GM12874 (cell line): Measurements from ENCODE around the gene ZNF780B.

ENCODE experiments used
- TF ChIP-seq, protein P1 (sequence below): IDR thresholded peaks from 2 replicates; pipeline ENCODE4 v1.5.1; 2011; ENCODE audit warnings: low read depth, mild to moderate bottlenecking, control low read depth, low read length, moderate library complexity; ENCODE audit not compliant: insufficient read depth

Gene ZNF780B

DNA sequence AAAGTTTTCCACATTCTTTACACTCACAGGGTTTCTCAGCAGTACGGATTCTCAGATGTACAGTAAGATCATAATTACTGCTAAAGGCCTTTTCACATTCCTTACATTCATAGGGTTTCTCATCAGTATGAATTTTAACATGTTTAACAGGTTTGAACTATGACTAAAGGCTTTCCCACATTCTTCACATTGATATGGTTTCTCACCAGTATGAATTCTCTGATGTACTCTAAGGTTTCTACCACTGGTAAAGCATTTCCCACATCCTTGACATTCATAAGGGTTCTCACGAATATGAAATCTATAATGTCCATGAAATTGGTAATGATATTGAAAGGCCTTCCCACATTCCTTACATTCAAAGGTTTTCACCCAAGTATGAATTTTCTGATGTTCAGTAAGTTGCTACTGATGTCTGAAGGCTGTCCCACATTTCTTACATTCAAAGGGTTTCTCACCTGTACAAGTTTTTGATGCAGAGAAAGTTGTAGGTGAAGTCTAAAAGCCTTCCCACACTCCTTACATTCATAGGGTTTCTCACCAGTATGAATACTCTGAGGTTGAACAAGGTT is 22.0 kb downstream of the ZNF780B start:
- TF ChIP-seq, protein P1, sequence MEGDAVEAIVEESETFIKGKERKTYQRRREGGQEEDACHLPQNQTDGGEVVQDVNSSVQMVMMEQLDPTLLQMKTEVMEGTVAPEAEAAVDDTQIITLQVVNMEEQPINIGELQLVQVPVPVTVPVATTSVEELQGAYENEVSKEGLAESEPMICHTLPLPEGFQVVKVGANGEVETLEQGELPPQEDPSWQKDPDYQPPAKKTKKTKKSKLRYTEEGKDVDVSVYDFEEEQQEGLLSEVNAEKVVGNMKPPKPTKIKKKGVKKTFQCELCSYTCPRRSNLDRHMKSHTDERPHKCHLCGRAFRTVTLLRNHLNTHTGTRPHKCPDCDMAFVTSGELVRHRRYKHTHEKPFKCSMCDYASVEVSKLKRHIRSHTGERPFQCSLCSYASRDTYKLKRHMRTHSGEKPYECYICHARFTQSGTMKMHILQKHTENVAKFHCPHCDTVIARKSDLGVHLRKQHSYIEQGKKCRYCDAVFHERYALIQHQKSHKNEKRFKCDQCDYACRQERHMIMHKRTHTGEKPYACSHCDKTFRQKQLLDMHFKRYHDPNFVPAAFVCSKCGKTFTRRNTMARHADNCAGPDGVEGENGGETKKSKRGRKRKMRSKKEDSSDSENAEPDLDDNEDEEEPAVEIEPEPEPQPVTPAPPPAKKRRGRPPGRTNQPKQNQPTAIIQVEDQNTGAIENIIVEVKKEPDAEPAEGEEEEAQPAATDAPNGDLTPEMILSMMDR = no peak

DNA sequence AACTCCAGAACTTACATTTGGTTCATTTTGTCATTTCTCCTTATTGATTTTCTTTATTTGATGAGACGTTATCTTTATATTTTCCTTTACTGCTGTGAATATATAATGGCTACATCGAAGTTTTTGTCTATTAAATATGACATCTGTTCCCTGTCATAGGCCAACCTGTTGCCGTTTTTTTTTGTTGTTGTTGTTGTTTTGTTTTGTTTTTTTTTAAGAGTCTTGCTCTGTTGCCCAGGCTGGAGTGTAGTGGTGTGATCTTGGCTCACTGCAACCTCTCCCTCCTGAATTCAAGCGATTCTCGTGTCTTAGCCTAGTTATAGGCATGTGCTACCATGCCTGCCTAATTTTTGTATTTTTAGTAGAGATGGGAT is 29.4 kb downstream of the ZNF780B start:
- TF ChIP-seq, protein P1 = no peak

DNA sequence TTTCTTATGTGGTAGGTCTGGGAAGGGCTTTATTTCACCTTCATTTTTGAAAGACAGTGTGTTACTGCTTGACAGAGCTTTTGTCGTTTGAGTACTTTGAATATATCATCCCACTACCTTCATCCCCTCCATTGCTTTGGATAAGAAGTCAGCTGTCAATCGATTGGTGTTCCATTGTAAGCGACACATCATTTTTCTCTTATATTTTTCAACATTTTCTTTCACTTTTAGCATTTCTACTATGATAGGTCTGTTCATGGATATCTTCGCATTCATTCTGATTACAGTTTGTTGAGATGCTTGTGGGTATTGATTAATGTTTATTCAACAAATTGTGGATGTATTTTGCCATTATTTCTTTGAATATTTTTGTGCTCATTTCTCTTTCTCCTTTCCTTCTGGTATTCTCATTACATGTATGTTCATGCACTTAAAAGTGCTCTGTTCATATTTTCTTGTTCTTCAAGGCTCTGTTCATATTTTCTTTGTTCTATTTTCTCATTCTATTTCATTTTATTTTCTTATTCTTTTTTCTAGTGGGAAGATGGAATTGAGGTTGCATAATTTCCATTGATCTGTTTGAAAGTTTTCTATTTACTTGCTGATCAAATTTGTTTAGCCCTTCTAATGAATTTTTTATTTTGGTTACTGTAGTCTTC is 30.0 kb downstream of the ZNF780B start:
- TF ChIP-seq, protein P1 = no peak

DNA sequence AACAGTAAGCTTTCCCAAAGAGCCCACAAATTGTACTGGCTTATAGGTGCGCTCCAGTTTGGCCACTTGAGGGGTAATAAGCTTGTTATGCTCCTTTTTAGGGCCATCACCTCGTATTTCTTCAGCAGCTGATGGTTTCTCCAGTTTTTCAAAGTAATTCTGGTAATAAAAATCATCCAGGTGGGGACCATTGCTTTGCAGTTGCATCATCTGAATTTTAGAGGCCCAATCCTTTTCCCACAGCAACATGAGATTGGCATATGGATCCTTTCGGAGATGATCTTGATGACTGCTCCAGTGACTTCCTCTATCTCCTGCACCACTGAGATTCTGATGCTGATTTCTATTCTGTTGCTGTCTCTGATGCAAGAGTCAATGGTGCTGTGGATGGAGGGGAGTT is 32.1 kb downstream of the ZNF780B start:
- TF ChIP-seq, protein P1 = no peak

DNA sequence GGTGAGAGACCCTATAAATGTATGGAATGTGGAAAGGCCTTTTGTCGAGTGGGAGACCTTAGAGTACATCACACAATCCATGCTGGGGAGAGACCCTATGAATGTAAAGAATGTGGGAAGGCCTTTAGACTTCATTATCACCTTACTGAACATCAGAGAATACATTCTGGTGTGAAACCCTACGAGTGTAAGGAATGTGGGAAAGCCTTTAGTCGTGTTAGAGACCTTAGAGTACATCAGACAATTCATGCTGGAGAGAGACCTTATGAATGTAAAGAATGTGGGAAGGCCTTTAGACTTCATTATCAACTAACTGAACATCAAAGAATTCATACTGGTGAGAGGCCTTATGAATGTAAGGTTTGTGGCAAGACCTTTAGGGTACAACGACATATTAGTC is 42.0 kb downstream of the ZNF780B start:
- TF ChIP-seq, protein P1 = no peak

DNA sequence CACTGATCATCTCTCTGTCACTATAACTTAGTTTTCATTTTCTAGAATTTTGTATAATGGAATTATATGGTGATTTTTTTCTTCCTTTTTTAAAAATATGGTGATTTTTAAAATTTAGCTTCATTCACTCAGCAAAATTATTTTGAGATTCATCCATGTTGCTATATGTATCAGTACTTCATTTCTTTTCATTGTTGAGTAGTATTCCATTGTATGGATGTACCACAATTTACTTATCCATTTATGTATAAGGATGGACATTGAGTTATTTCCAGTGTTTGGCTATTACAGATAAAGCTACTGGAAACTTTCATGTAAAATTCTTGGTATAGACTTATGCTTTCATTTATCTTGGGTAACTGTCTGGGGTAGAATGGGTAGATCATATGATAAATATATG is 46.4 kb downstream of the ZNF780B start:
- TF ChIP-seq, protein P1 = no peak

DNA sequence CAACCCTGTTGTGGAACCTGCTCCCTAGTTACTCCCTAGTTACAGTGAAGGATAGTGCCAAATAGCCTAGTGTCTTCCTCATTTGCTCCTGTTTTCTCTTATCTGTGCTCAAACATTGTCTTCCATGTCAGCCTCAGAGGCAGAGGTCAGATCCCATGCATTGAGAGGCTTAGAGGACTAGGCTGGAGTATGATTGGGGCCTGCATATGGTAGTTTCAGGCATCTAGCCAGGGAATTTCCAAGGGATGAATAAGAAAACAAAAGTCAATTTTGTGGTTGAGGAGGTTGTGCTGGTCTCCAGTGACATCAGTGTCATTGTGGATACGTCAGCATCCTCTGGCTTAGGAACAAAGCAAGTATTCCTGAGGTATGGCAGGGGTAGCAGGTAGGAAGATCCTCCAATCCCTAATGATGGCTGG is 49.7 kb downstream of the ZNF780B start:
- TF ChIP-seq, protein P1 = no peak
